ENCODE results near the gene BMP7. TPM values are rescaled to one million over a fixed set of nuclear protein-coding genes. Genes with fewer than 3 reads are reported as not detected.

The BMP7 gene
- total RNA-seq, 1 donor from 2014 or later = 17.2 TPM

GRCh38 chr20:57181639-57182038, 84.8 kb downstream of the BMP7 start:
- intact Hi-C loops (cut with DNase I) = no loop called here
- Histone ChIP-seq H3K4me3 (no peak overlapping the region), H3K27me3 (no peaks in the 10 kb centered on the region), H3K27ac (no peak overlapping the region), H3K9me3 (no peaks in the 10 kb centered on the region), H3K4me1 (no peaks in the 10 kb centered on the region), H3K36me3 (no peaks in the 10 kb centered on the region)
- TF ChIP-seq POLR2A (IDR thresholded peaks at IDR 0.05) = no peak
- no peak for TF ChIP-seq POLR2AphosphoS5 (IDR thresholded peaks at IDR 0.05; ENCODE audit: insufficient read depth in 1 of 2, low read depth in 1 of 2)
- no peak for TF ChIP-seq CTCF (IDR thresholded peaks at IDR 0.05)
- DNase-seq (ENCODE audit: extremely low spot score in 2 of 2) = no peak

- H3K4me3 ChIP-seq = no peak overlapping the region
- no peak for TF ChIP-seq CTCF (IDR thresholded peaks at IDR 0.05)
- TF ChIP-seq POLR2AphosphoS5 (IDR thresholded peaks at IDR 0.05; ENCODE audit: insufficient read depth in 1 of 2, low read depth in 1 of 2) = no peak
- TF ChIP-seq POLR2A (IDR thresholded peaks at IDR 0.05) = no peak
- intact Hi-C loops (cut with DNase I) = no loop called here
- H3K27me3 ChIP-seq = no peaks in the 10 kb centered on the region
- no peaks in the 10 kb centered on the region for H3K36me3 ChIP-seq
- no peaks in the 10 kb centered on the region for H3K9me3 ChIP-seq
- DNase-seq (ENCODE audit: extremely low spot score in 2 of 2) = no peak
- no peak overlapping the region for H3K27ac ChIP-seq
- no peaks in the 10 kb centered on the region for H3K4me1 ChIP-seq
These were observed 85.5 kb downstream of the BMP7 start for GRCh38 chr20:57180954-57181353.

GRCh38 chr20:57180387-57180786, 86.1 kb downstream of the BMP7 start:
- no peaks in the 10 kb centered on the region for H3K36me3 ChIP-seq
- no peak for DNase-seq (ENCODE audit: extremely low spot score in 2 of 2)
- H3K27ac ChIP-seq = no peak overlapping the region
- no peak overlapping the region for H3K4me3 ChIP-seq
- intact Hi-C loops (cut with DNase I) = no loop called here
- no peaks in the 10 kb centered on the region for H3K9me3 ChIP-seq
- H3K4me1 ChIP-seq = no peaks in the 10 kb centered on the region
- TF ChIP-seq POLR2A (IDR thresholded peaks at IDR 0.05) (no peak), POLR2AphosphoS5 (IDR thresholded peaks at IDR 0.05; ENCODE audit: insufficient read depth in 1 of 2, low read depth in 1 of 2) (no peak), CTCF (IDR thresholded peaks at IDR 0.05) (no peak)
- H3K27me3 ChIP-seq = no peaks in the 10 kb centered on the region

- Histone ChIP-seq H3K27ac (no peak overlapping the region), H3K4me3 (peak overlapping the region in 1 of 2 donors; percentile 4)
- TF ChIP-seq POLR2AphosphoS5 (IDR thresholded peaks at IDR 0.05; ENCODE audit: insufficient read depth in 1 of 2, low read depth in 1 of 2) = no peak
- no peak for TF ChIP-seq CTCF (IDR thresholded peaks at IDR 0.05)
- TF ChIP-seq POLR2A (IDR thresholded peaks at IDR 0.05) = no peak
These were observed 87.2 kb downstream of the BMP7 start for GRCh38 chr20:57179265-57179664.

GRCh38 chr20:57178582-57179111, 87.8 kb downstream of the BMP7 start:
- no peaks in the 10 kb centered on the region for H3K36me3 ChIP-seq
- no peak for DNase-seq (ENCODE audit: extremely low spot score in 2 of 2)
- H3K4me1 ChIP-seq = no peaks in the 10 kb centered on the region
- intact Hi-C loops (cut with DNase I) = no loop called here
- H3K4me3 ChIP-seq = no peak overlapping the region
- TF ChIP-seq POLR2A (IDR thresholded peaks at IDR 0.05) = no peak
- TF ChIP-seq CTCF (IDR thresholded peaks at IDR 0.05) = no peak
- TF ChIP-seq POLR2AphosphoS5 (IDR thresholded peaks at IDR 0.05; ENCODE audit: insufficient read depth in 1 of 2, low read depth in 1 of 2) = no peak
- H3K27ac ChIP-seq = no peak overlapping the region
- no peaks in the 10 kb centered on the region for H3K9me3 ChIP-seq
- H3K27me3 ChIP-seq = no peaks in the 10 kb centered on the region

More at GRCh38 chr20:57179265-57179664, 87.2 kb downstream of the BMP7 start:
- Histone ChIP-seq H3K4me1 (no peaks in the 10 kb centered on the region), H3K36me3 (no peaks in the 10 kb centered on the region), H3K27me3 (no peaks in the 10 kb centered on the region), H3K9me3 (no peaks in the 10 kb centered on the region)
- intact Hi-C loops (cut with DNase I) = no loop called here
- DNase-seq (ENCODE audit: extremely low spot score in 2 of 2) = no peak
